A549 (cell line): ENCODE measurements around the gene PKP4. TPM values are rescaled to one million over a fixed set of nuclear protein-coding genes. Genes with fewer than 3 reads are reported as not detected.
"Not testable (repeated sequence)": the region's sequence is repeated elsewhere in the genome, so short reads cannot be mapped to it uniquely, and the experiment has no call there.

Experiments
- ATAC-seq, 2 experiments: fragments of 200-7000 bp in 1 of 2; fragments of >200 bp in 1 of 2; cut with Nextera tagmentation in 1 of 2; cut with Tn5 transposase in 1 of 2; 3 replicates each; pipeline versions ENCODE4 v1.8.0 to v1.9.1; 2018 to 2020; ENCODE audit warnings: mild to moderate bottlenecking in 1 of 2, moderate library complexity in 1 of 2
- CTCF ChIA-PET: fragments of 300-600 bp; sonication (Branson Sonifier 250); formaldehyde crosslinking; extraction: SDS; loops from one replicate; lab custom pipeline; 2021; ENCODE audit warnings: antibody characterized with exemption, inconsistent platforms; lab: Yijun Ruan, JAX
- POLR2A ChIA-PET: fragments of 350-600 bp; formaldehyde crosslinking; extraction: SDS; loops from one replicate; lab custom pipeline; 2021; ENCODE audit warnings: antibody characterized with exemption, inconsistent platforms; lab: Yijun Ruan, JAX
- DNase-seq, 2 experiments: peaks; one replicate each; pipeline versions ENCODE4 v3.0.0 to v3.0.0-alpha.2; 2011 to 2016; ENCODE audit warnings: low read depth in 1 of 2, low spot score in 1 of 2
- FAIRE-seq: peaks from 2 replicates; lab custom pipeline; 2011; peaks lifted over from hg19 to GRCh38; lab: Jason Lieb, UNC
- H3K27ac ChIP-seq, 2 experiments: fragments of >200 bp; sonication (Bioruptor Twin); formaldehyde crosslinking; 3 replicates each; pipeline ENCODE4 v1.5.1; 2016 to 2017
- H3K4me1 ChIP-seq: fragments of >200 bp; sonication (Bioruptor Twin); formaldehyde crosslinking; 3 replicates; pipeline ENCODE4 v1.6.1; 2016
- H3K4me2 ChIP-seq: fragments of >200 bp; sonication (Bioruptor Twin); formaldehyde crosslinking; 3 replicates; pipeline ENCODE4 v1.6.1; 2016
- H3K4me3 ChIP-seq: fragments of >200 bp; sonication (Bioruptor Twin); formaldehyde crosslinking; 3 replicates; pipeline ENCODE4 v1.5.1; 2016
- H3K9me3 ChIP-seq: fragments of >200 bp; sonication (Bioruptor Twin); formaldehyde crosslinking; 3 replicates; pipeline ENCODE4 v1.6.1; 2016
- CBX2 ChIP-seq: fragments of 200-600 bp; sonication (generic); IDR thresholded peaks from 2 replicates; pipeline ENCODE4 v1.6.1; 2016; ENCODE audit warnings: low read depth, mild to moderate bottlenecking, borderline replicate concordance
- CBX8 ChIP-seq: fragments of 200-600 bp; sonication (generic); IDR thresholded peaks from 2 replicates; pipeline ENCODE4 v1.6.1; 2016
- CHD2 ChIP-seq: fragments of 150-350 bp; IDR thresholded peaks from 2 replicates; pipeline ENCODE4 v1.6.1; 2014; ENCODE audit warnings: low read length; ENCODE audit not compliant: partially characterized antibody
- CHD4 ChIP-seq: fragments of 200-600 bp; sonication (generic); IDR thresholded peaks from 2 replicates; pipeline ENCODE4 v1.6.1; 2016; ENCODE audit warnings: antibody characterized with exemption, mild to moderate bottlenecking, borderline replicate concordance
- EP300 ChIP-seq, 2 experiments: fragments of >200 bp; sonication (Bioruptor Twin); formaldehyde crosslinking; IDR thresholded peaks; 2 replicates in 1 of 2; 3 replicates in 1 of 2; pipeline ENCODE4 v1.6.1; 2016 to 2017
- FOXS1 ChIP-seq: fragments of 250-450 bp; sonication (Bioruptor Pico); IDR thresholded peaks from 2 replicates; pipeline ENCODE4 v1.5.0; 2020; ENCODE audit warnings: mild to moderate bottlenecking, moderate library complexity
- GATA3 ChIP-seq: IDR thresholded peaks from 2 replicates; pipeline ENCODE4 v1.6.1; 2012; ENCODE audit warnings: borderline replicate concordance
- HEYL ChIP-seq: fragments of 250-450 bp; sonication (Bioruptor Pico); IDR thresholded peaks from 2 replicates; pipeline ENCODE4 v1.8.0; 2021; ENCODE audit warnings: mild to moderate bottlenecking, moderate library complexity
- HOXB13 ChIP-seq: fragments of 250-450 bp; sonication (Bioruptor Pico); IDR thresholded peaks from 2 replicates; pipeline ENCODE4 v1.5.0; 2020; ENCODE audit warnings: low read depth, mild to moderate bottlenecking, moderate library complexity
- HOXB5 ChIP-seq: fragments of 250-450 bp; sonication (Bioruptor Pico); IDR thresholded peaks from 2 replicates; pipeline ENCODE4 v1.5.0; 2020; ENCODE audit warnings: mild to moderate bottlenecking, moderate library complexity
- JUN ChIP-seq, 2 experiments: fragments of >200 bp; sonication (Bioruptor Twin); formaldehyde crosslinking; IDR thresholded peaks; 2 replicates in 1 of 2; 3 replicates in 1 of 2; pipeline ENCODE4 v1.6.1; 2016 to 2017
- MYC ChIP-seq: IDR thresholded peaks from 2 replicates; pipeline ENCODE4 v1.6.1; 2012; ENCODE audit warnings: mild to moderate bottlenecking, inconsistent platforms, low read length, improper control_type of control experiment, borderline replicate concordance
- NFE2L2 ChIP-seq: fragments of 150-350 bp; conservative IDR thresholded peaks from 2 replicates; pipeline ENCODE4 v1.6.1; 2014; ENCODE audit warnings: low read length
- PHF8 ChIP-seq: fragments of 200-600 bp; sonication (generic); IDR thresholded peaks from 2 replicates; pipeline ENCODE4 v1.6.1; 2016; ENCODE audit warnings: low read depth, mild to moderate bottlenecking, antibody characterized with exemption, moderate library complexity, borderline replicate concordance
- POLR2AphosphoS2 ChIP-seq: conservative IDR thresholded peaks from 2 replicates; pipeline ENCODE4 v1.6.1; 2012; ENCODE audit warnings: low read length, improper control_type of control experiment, inconsistent platforms
- RARB ChIP-seq: fragments of 250-450 bp; sonication (Bioruptor Pico); IDR thresholded peaks from 2 replicates; pipeline ENCODE4 v1.8.0; 2021; ENCODE audit warnings: mild to moderate bottlenecking, moderate library complexity
- TFCP2L1 ChIP-seq: fragments of 250-450 bp; sonication (Bioruptor Pico); IDR thresholded peaks from 2 replicates; pipeline ENCODE4 v1.5.0; 2021; ENCODE audit warnings: mild to moderate bottlenecking
- WGBS: methylation state at CpG from one replicate; pipeline ENCODE4 v1.1.6; 2017; ENCODE audit errors: missing lambda C conversion rate; 5-methylcytosine and 5-hydroxymethylcytosine counted together
- polyA plus RNA-seq, 4 experiments: library from polyadenylated mRNA; depleted of rRNA in 3 of 4; stranded (reverse); fragments of >200 nt; fragmentation: RNase III in 1 of 4; extraction: RNeasy Plus Mini Kit Qiagen cat#74134 plus additional on column Dnase treatment in 1 of 4; gene quantifications; 2 replicates in 3 of 4; 3 replicates in 1 of 4; pipeline ENCODE4 v1.2.3, GENCODE V29; 2011 to 2017
- TF ChIP-seq, protein P1 (sequence below): fragments of 250-450 bp; sonication (Bioruptor Pico); IDR thresholded peaks from 2 replicates; pipeline ENCODE4 v1.5.0; 2020; ENCODE audit warnings: low read depth, mild to moderate bottlenecking, moderate library complexity
- TF ChIP-seq, protein P2 (sequence below): fragments of >200 bp; sonication (Bioruptor Twin); formaldehyde crosslinking; IDR thresholded peaks from 3 replicates; pipeline ENCODE4 v1.5.1; 2016
- TF ChIP-seq, protein P3 (sequence below): fragments of >200 bp; sonication (Bioruptor Twin); formaldehyde crosslinking; IDR thresholded peaks from 3 replicates; pipeline ENCODE4 v1.6.1; 2016
- TF ChIP-seq, protein P4 (sequence below): IDR thresholded peaks from 2 replicates; pipeline ENCODE4 v1.6.1; 2012
- TF ChIP-seq, protein P5 (sequence below): fragments of 250-450 bp; sonication (Bioruptor Pico); IDR thresholded peaks from 2 replicates; pipeline ENCODE4 v1.5.0; 2021; ENCODE audit warnings: mild to moderate bottlenecking, moderate library complexity, borderline replicate concordance

Gene PKP4
- polyA plus RNA-seq, 2 of the 4 experiments (the other 2 are of a cell fraction) = 27.0 to 56.6 TPM

DNA sequence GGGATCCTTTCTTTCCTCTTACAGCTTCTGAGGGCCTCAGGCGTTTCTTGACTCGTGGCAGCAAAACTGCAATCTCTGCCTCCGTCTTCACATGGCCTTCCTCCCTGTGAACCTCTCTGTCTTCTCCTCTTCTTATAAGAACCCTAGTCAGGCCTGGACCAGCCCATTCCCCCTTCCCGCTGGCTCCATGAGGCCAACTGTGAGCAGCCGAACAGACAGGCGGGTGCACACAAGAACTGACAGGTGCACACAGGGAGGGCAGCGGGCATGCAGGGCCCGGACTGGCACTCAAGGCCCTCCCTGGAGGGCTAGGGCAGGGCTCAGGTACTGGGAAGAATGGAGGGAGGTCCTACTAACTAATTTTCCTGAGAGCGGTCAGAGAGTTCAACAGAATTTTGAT, 246.0 kb downstream of the PKP4 start:
- Histone ChIP-seq H3K4me3 (no peak overlapping the region), H3K4me2 (no peak overlapping the region), H3K9me3 (0 out of 3 replicates have a peak, but pooled peaks cover 3% of the 10 kb centered on the region), H3K4me1 (no peaks in the 10 kb centered on the region)
- ATAC-seq (no peak), DNase-seq (no peak), FAIRE-seq (no peak)
- ChIA-PET POLR2A (no interaction called here), CTCF (no interaction called here)
- TF ChIP-seq MYC = no peak
- TF ChIP-seq RARB (CRISPR knock-in tag) = no peak
- no peak for TF ChIP-seq HEYL
- TF ChIP-seq FOXS1 = no peak
- TF ChIP-seq HOXB13 = no peak
- TF ChIP-seq, protein P1, sequence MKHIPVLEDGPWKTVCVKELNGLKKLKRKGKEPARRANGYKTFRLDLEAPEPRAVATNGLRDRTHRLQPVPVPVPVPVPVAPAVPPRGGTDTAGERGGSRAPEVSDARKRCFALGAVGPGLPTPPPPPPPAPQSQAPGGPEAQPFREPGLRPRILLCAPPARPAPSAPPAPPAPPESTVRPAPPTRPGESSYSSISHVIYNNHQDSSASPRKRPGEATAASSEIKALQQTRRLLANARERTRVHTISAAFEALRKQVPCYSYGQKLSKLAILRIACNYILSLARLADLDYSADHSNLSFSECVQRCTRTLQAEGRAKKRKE (CRISPR knock-in tag) = no peak
- TF ChIP-seq JUN (IDR thresholded peaks at IDR 0.05) = no peak
- no peak for TF ChIP-seq CBX2
- no peak for TF ChIP-seq NFE2L2
- TF ChIP-seq TFCP2L1 (CRISPR knock-in tag) = no peak
- TF ChIP-seq, protein P2, sequence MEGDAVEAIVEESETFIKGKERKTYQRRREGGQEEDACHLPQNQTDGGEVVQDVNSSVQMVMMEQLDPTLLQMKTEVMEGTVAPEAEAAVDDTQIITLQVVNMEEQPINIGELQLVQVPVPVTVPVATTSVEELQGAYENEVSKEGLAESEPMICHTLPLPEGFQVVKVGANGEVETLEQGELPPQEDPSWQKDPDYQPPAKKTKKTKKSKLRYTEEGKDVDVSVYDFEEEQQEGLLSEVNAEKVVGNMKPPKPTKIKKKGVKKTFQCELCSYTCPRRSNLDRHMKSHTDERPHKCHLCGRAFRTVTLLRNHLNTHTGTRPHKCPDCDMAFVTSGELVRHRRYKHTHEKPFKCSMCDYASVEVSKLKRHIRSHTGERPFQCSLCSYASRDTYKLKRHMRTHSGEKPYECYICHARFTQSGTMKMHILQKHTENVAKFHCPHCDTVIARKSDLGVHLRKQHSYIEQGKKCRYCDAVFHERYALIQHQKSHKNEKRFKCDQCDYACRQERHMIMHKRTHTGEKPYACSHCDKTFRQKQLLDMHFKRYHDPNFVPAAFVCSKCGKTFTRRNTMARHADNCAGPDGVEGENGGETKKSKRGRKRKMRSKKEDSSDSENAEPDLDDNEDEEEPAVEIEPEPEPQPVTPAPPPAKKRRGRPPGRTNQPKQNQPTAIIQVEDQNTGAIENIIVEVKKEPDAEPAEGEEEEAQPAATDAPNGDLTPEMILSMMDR = no peak
- TF ChIP-seq, all 56 proteins: peak for 0
- 78% methylated on average over 9 of the region's 9 CpGs for WGBS
- no peak overlapping the region for H3K27ac ChIP-seq

DNA sequence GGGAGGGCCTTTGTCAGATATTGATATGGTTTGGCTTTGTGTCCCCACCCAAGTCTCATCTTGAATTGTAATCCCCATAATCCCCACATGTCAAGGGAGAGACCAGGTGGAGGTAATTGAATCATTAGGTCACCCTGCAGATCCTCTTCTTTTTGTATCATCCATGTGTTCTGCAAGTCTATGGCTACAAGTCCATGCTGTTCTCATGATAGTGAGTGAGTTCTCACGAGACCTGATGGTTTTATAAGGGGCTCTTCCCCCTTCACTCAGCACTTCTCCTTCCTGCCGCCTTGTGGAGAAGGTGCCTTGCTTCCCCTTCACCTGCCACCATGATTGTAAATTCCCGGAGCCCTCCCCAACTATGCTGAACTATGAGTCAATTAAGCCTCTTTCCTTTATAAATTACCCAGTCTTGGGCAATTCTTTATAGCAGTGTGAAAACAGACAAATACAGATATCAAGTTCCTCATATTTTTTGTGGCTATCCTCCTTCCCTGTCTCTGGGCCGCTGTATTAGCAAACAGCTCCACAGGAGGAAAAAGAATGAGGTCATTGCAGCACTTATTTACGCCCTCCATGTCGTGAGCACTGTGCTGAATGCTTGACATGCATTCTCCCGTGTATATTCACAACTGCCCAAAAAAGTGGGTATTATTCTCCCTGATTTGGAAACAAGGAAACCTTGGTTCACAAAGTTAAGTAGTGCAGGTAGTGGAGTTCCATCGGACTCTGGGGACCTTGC, 248.1 kb downstream of the PKP4 start:
- WGBS = 54% methylated on average over 8 of the region's 8 CpGs
- H3K4me3 ChIP-seq, H3K9me3 ChIP-seq, ATAC-seq, DNase-seq, POLR2A ChIA-PET, FAIRE-seq, H3K4me2 ChIP-seq, H3K27ac ChIP-seq, H3K4me1 ChIP-seq: not testable (repeated sequence)
- CTCF ChIA-PET = interaction anchor here (1.2 kb wide), 1 partner anchor 49 kb away, joined by 3 read pairs; no protein-coding TSS in a partner anchor

DNA sequence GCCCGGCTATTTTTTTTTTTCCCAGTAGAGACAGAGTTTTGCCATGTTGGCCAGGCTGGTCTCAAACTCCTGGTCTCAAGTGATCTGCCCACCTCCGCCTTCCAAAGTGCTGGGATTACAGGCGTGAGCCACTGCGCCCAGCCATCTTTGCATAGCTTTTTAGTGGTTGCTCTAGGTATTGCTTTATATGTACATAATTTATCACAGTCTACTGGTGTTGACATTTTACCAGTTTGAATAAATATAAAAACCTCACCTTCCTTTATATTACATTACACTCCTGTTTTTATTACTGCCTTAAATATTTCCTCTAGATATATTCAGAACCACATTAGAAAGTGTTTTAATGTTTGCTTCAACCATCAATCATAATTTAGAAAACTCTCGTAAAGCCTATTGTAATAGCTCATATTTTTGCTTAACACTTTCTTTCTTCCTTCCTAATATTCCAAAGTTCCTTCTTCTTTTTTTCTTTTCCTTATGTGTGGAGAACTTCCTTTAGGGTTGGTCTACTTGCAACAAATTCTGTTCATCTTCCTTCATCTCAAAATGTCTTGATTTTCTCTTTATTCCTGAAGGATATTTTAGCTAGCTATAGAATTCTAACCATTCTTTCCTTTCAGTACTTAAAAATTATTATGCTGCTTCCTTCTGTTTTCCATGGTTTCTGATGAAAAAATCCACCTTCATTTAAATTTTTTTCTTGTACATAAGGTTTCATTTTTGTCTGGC, 256.2 kb downstream of the PKP4 start:
- H3K4me1 ChIP-seq = no peaks in the 10 kb centered on the region
- ATAC-seq (no peak), FAIRE-seq (no peak), DNase-seq (no peak)
- no peak overlapping the region for H3K4me3 ChIP-seq
- peaks cover 10% of the 10 kb centered on the region; the same call in 2 of the 3 replicates for H3K9me3 ChIP-seq
- TF ChIP-seq CBX2 (no peak), EP300 (IDR thresholded peaks at IDR 0.05) (no peak), CBX8 (no peak), RARB (CRISPR knock-in tag) (no peak), CHD2 (no peak), CHD4 (no peak), HEYL (no peak), PHF8 (no peak), GATA3 (no peak), HOXB5 (CRISPR knock-in tag) (no peak), POLR2AphosphoS2 (no peak)
- TF ChIP-seq, protein P3, sequence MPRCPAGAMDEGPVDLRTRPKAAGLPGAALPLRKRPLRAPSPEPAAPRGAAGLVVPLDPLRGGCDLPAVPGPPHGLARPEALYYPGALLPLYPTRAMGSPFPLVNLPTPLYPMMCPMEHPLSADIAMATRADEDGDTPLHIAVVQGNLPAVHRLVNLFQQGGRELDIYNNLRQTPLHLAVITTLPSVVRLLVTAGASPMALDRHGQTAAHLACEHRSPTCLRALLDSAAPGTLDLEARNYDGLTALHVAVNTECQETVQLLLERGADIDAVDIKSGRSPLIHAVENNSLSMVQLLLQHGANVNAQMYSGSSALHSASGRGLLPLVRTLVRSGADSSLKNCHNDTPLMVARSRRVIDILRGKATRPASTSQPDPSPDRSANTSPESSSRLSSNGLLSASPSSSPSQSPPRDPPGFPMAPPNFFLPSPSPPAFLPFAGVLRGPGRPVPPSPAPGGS = no peak
- TF ChIP-seq, protein P4, sequence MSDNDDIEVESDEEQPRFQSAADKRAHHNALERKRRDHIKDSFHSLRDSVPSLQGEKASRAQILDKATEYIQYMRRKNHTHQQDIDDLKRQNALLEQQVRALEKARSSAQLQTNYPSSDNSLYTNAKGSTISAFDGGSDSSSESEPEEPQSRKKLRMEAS = no peak
- TF ChIP-seq, protein P5, sequence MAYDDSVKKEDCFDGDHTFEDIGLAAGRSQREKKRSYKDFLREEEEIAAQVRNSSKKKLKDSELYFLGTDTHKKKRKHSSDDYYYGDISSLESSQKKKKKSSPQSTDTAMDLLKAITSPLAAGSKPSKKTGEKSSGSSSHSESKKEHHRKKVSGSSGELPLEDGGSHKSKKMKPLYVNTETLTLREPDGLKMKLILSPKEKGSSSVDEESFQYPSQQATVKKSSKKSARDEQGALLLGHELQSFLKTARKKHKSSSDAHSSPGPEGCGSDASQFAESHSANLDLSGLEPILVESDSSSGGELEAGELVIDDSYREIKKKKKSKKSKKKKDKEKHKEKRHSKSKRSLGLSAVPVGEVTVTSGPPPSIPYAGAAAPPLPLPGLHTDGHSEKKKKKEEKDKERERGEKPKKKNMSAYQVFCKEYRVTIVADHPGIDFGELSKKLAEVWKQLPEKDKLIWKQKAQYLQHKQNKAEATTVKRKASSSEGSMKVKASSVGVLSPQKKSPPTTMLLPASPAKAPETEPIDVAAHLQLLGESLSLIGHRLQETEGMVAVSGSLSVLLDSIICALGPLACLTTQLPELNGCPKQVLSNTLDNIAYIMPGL (CRISPR knock-in tag) = no peak
- POLR2A ChIA-PET = no interaction called here
- CTCF ChIA-PET = interaction anchor here (0.6 kb wide), 1 partner anchor 12 kb away, joined by 3 read pairs; no protein-coding TSS in a partner anchor
- no peak overlapping the region for H3K4me2 ChIP-seq
- 42% methylated on average over 5 of the region's 5 CpGs for WGBS
- H3K27ac ChIP-seq = no peak overlapping the region
